Measurements from ENCODE around the gene MTNR1B.

GRCh38 chr11:92969634-92970347, at the start of gene MTNR1B:
- no peak for TF ChIP-seq CTCF (IDR thresholded peaks at IDR 0.05)
- no peak for TF ChIP-seq POLR2AphosphoS5 (IDR thresholded peaks at IDR 0.05)

Measured in gastroesophageal sphincter (tissue), 3 donors.